Loucy (cell line): Measurements from ENCODE around the gene DUSP2.

Experiments
- H2AFZ ChIP-seq: fragments of 200-600 bp; sonication (generic); 2 replicates; pipeline ENCODE4 v1.6.0; 2016; ENCODE audit warnings: antibody characterized with exemption, mild to moderate bottlenecking, low read length, moderate library complexity
- H3F3A ChIP-seq: fragments of 200-600 bp; 2 replicates; pipeline ENCODE4 v1.6.0; 2016; ENCODE audit warnings: antibody characterized with exemption, low read depth, mild to moderate bottlenecking
- H3K27me3 ChIP-seq: fragments of 200-600 bp; sonication (generic); 2 replicates; pipeline ENCODE4 v1.6.1; 2014; ENCODE audit warnings: low read length, mild to moderate bottlenecking; ENCODE audit not compliant: insufficient read depth, poor library complexity, severe bottlenecking
- H3K36me3 ChIP-seq: fragments of 200-600 bp; sonication (generic); 2 replicates; pipeline ENCODE4 v1.6.1; 2016; ENCODE audit warnings: low read length; ENCODE audit not compliant: insufficient read depth
- H3K4me1 ChIP-seq: fragments of 200-600 bp; sonication (generic); 2 replicates; pipeline ENCODE4 v1.5.1; 2014; ENCODE audit warnings: low read length, mild to moderate bottlenecking; ENCODE audit not compliant: insufficient read depth, poor library complexity, severe bottlenecking
- H3K4me2 ChIP-seq: fragments of 200-600 bp; sonication (generic); 2 replicates; pipeline ENCODE4 v1.6.0; 2014; ENCODE audit warnings: antibody characterized with exemption, low read length, low read depth, mild to moderate bottlenecking; ENCODE audit not compliant: poor library complexity, severe bottlenecking
- H3K4me3 ChIP-seq: fragments of 200-600 bp; sonication (generic); 2 replicates; pipeline ENCODE4 v1.5.1; 2014; ENCODE audit warnings: low read length, mild to moderate bottlenecking, mixed read lengths; ENCODE audit not compliant: poor library complexity, severe bottlenecking
- H3K79me2 ChIP-seq: fragments of 200-600 bp; sonication (generic); 2 replicates; pipeline ENCODE4 v1.6.1; 2014; ENCODE audit warnings: low read length; ENCODE audit not compliant: insufficient read depth
- H3K9ac ChIP-seq: fragments of 200-600 bp; sonication (generic); 2 replicates; pipeline ENCODE4 v1.6.0; 2014; ENCODE audit warnings: mild to moderate bottlenecking, low read depth, low read length, moderate library complexity; ENCODE audit not compliant: poor library complexity, severe bottlenecking
- H3K9me2 ChIP-seq: fragments of 200-600 bp; sonication (generic); replicated peaks from 2 replicates; pipeline ENCODE4 v1.6.1; 2016; ENCODE audit warnings: low read depth, low read length, mixed read lengths
- H3K9me3 ChIP-seq: fragments of 200-600 bp; sonication (generic); 2 replicates; pipeline ENCODE4 v1.6.1; 2014; ENCODE audit warnings: mild to moderate bottlenecking, antibody characterized with exemption, low read length, low read depth; ENCODE audit not compliant: insufficient read depth
- H4K20me1 ChIP-seq: fragments of 200-600 bp; sonication (generic); 2 replicates; pipeline ENCODE4 v1.6.0; 2014; ENCODE audit warnings: antibody characterized with exemption, low read length, mild to moderate bottlenecking; ENCODE audit not compliant: insufficient read depth, poor library complexity, severe bottlenecking
- CTCF ChIP-seq: fragments of 200-600 bp; sonication (generic); conservative IDR thresholded peaks from 2 replicates; pipeline ENCODE4 v1.5.1; 2014; ENCODE audit warnings: mild to moderate bottlenecking, antibody characterized with exemption, low read length
- EZH2phosphoT487 ChIP-seq: fragments of 200-600 bp; IDR thresholded peaks from 2 replicates; pipeline ENCODE4 v1.6.1; 2018; ENCODE audit warnings: antibody characterized with exemption, mild to moderate bottlenecking, moderate library complexity, borderline replicate concordance

DUSP2 gene

GRCh38 chr2:96158554-96158940, 13.3 kb upstream of the DUSP2 start:
- Histone ChIP-seq H3F3A (peaks cover 6% of the 10 kb centered on the region; the same call in 1 of the 2 replicates), H3K9ac (no peak overlapping the region), H3K9me2 (no peaks in the 10 kb centered on the region), H3K36me3 (no peaks in the 10 kb centered on the region), H3K4me2 (no peak overlapping the region), H2AFZ (no peak overlapping the region), H3K9me3 (no peaks in the 10 kb centered on the region), H3K4me3 (no peak overlapping the region), H4K20me1 (no peaks in the 10 kb centered on the region), H3K27me3 (no peaks in the 10 kb centered on the region), H3K4me1 (peaks cover 37% of the 10 kb centered on the region), H3K79me2 (no peaks in the 10 kb centered on the region)
- no peak for TF ChIP-seq CTCF
- no peak for TF ChIP-seq EZH2phosphoT487

GRCh38 chr2:96157649-96158553, 12.7 kb upstream of the DUSP2 start:
- TF ChIP-seq EZH2phosphoT487 (no peak), CTCF (no peak)
- Histone ChIP-seq H3K9ac (no peak overlapping the region), H4K20me1 (no peaks in the 10 kb centered on the region), H3K4me3 (no peak overlapping the region), H3K9me3 (no peaks in the 10 kb centered on the region), H3F3A (peaks cover 3% of the 10 kb centered on the region; the same call in 1 of the 2 replicates), H3K4me2 (no peak overlapping the region), H2AFZ (no peak overlapping the region), H3K9me2 (no peaks in the 10 kb centered on the region), H3K79me2 (no peaks in the 10 kb centered on the region), H3K36me3 (no peaks in the 10 kb centered on the region), H3K4me1 (peaks cover 30% of the 10 kb centered on the region), H3K27me3 (no peaks in the 10 kb centered on the region)

- no peak overlapping the region for H3K4me3 ChIP-seq
- no peak overlapping the region for H2AFZ ChIP-seq
- no peaks in the 10 kb centered on the region for H3K27me3 ChIP-seq
- H3F3A ChIP-seq = no peaks in the 10 kb centered on the region
- no peaks in the 10 kb centered on the region for H4K20me1 ChIP-seq
- H3K36me3 ChIP-seq = no peaks in the 10 kb centered on the region
- H3K9me2 ChIP-seq = no peaks in the 10 kb centered on the region
- H3K9ac ChIP-seq = no peak overlapping the region
- H3K9me3 ChIP-seq = no peaks in the 10 kb centered on the region
- TF ChIP-seq CTCF (no peak), EZH2phosphoT487 (no peak)
- H3K4me1 ChIP-seq = peaks cover 22% of the 10 kb centered on the region
- H3K4me2 ChIP-seq = no peak overlapping the region
- H3K79me2 ChIP-seq = no peaks in the 10 kb centered on the region
Measured at GRCh38 chr2:96156926-96157648, 11.8 kb upstream of the DUSP2 start.
